GM19395 (cell line): ENCODE results near the gene IL25.
"Not testable (repeated sequence)": the region's sequence is repeated elsewhere in the genome, so short reads cannot be mapped to it uniquely, and the experiment has no call there.

ENCODE experiments used
- ATAC-seq: cut with Tn5 transposase; IDR thresholded peaks from one replicate; pipeline ENCODE4 v1.9.1; 2021; ENCODE audit warnings: mild to moderate bottlenecking, moderate library complexity; ENCODE audit not compliant: unreplicated experiment

The IL25 gene

DNA sequence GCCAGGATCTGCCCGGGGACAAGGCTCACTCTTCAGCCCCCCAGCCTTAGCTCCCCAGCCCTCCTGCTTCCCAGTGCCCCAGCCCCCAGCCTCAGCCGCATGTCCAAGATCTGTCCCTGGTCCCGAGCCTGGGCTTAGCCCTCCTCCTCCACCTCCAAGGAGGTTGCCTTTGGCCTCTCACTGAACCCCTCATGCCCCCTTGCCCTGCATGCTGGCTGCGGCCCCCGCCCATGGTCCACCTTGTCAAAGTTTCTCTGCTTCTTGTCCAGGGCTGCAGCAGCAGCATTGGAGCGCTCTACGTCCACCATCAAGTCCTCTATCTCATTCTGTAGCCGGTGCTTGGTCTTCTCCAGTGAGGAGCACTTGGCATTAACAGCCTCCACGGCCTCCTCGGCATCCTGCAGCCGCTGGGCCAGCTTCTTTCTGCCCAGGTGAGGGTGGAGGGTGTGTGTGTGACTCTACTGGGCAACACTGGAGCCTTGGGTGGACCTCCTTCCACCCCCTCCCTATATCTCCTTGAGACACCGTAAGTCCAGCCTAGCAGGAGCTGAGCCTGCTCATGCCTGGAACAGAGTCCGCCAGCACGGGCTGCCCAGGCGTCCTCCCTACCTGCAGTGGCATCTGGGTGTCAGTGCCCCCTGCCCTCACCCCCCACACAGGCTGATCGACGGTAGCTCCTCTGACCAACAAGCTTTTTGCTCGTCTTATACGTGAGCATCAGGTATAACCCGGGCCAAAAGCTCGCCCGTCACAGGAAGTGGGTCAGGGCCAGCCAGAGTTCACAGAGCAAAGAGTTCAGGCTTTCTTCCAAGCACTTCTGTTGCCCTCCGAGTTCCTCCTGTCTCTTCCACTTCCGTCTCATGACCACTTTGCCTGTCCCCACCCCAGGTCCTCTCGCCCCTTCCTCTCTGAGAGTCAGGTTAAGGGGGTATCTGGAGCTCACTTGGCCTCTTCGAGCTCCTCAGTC is 15.6 kb downstream of the IL25 start:
- ATAC-seq = no peak

DNA sequence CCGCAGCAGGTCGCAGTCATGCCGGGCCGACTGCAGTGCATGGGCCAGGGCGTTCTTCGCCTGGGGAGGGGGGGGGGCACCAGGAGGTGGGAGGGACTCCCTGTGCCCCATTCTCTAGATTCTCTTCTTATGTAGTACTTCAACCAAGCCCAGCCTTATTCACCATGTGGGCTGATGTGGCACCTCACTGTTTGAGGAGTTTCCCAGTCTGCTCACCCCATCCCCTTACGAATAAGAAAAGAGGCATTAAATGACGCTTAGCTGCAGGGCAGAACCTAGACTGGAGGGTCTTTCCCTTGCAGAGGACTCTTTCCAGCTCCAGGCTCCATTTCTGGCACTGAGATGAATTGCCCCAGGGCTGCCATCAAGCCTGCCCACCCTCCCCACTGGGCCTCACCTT is 16.4 kb downstream of the IL25 start:
- no peak for ATAC-seq

DNA sequence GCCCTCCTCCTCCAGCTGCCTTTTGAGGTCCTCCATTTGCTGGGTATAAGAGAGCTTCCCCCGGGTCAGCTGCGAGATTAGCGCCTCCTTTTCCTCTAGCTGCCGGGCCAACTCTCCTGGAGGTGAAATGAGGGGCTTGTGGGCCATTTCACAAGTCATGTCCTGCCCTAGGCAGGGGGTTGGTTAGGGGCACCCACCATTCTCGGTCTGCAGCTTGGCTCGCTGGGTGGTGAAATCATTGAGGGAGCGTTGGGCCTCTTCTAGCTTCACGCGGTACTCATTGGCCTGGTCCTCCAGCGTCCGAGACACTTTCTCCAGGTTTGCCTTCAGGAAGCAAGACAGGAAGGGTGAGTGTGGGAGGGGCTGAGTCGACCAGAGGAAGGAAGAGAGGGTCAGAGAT is 16.8 kb downstream of the IL25 start:
- ATAC-seq = no peak

DNA sequence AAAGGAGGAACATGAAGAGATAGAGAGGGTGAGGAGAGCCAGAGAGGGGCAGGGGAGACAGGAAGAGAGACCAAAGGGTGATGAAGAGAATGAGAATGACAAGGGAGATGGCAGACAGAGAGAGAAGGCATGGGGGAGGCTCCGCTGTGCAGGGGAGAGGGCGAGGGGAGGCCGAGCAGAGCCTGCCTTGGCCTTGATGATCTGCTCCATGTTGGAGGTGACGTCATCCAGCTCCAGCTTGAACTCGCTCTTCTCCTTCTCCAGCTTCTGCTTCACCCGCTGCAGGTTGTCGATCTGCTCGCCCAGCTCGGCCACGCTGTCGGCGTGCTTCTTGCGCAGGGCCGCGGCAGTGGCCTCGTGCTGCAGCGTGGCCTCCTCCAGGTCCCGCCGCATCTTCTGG is 17.3 kb downstream of the IL25 start:
- ATAC-seq = not testable (repeated sequence)

GRCh38 chr14:23392613-23393012 is 20.0 kb downstream of the IL25 start:
- ATAC-seq = no peak

GRCh38 chr14:23396126-23396525 is 23.5 kb downstream of the IL25 start:
- no peak for ATAC-seq

- ATAC-seq = no peak
These were observed 24.3 kb downstream of the IL25 start for GRCh38 chr14:23396781-23397407.

- ATAC-seq = no peak
These were observed 25.7 kb downstream of the IL25 start for GRCh38 chr14:23398348-23398747.

DNA sequence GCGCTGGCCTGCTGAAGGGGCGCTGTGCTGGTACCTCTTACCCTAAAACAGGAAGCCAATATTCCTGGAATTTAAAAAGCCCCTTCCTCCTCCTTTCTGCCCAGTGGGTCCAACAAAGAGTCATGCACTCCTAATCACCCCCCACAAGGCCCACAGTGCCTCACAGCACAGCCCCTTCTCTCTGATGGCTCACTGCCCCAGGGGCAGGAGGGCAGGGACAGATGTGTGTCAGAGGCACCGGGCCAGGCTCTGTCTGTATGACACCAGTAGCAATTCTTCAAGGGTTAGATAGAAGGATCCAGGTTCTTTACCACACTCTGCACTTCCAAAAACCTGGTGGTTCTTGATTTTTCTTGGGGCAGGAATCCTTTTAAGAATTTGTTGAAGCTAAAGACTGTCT is 26.5 kb downstream of the IL25 start:
- ATAC-seq = no peak

DNA sequence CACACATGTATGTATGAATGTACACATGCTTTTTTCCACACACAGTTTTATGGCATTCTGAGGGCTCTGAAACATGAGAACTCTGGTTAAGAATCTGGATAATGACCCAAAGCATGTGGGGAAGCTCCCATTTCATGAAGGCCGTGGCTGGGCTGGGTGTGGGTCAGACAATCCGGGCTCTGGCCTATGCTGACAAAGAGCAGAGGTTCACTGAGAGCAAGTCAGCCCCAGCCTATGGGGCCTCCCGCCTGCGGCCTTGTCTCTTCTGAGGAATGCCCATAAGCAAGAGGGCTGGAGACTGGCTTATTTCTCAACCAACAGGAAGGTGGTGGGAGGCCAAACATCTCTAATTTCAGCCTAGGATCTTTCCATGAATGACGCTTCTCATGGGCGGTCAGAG is 27.0 kb downstream of the IL25 start:
- ATAC-seq = no peak

DNA sequence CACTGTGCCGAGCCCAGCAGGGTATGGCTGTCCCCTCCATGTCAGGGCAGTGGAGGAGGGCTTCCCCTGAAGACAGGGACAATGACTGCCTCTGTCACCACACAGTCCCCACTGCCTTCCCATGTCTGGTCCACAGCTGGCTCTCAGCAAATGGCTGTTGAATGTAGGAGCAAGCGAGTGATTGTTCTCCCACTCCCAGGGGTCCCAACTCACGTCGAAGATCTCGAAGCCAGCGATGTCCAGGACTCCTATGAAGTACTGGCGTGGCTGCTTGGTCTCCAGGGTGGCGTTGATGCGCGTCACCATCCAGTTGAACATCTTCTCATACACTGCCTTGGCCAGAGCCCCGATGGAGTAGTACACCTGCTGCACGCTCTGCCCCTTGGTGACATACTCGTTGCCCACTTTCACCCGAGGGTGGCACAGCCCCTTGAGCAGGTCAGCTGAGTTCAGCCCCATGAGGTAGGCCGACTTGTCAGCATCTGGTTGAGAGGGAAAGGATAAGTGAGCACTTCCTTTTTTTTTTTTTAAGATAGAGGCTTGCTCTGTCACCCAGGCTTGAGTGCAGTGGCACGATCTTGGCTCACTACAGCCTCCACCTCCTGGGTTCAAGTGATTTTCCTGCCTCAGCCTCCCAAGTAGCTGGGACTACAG is 28.0 kb downstream of the IL25 start:
- not testable (repeated sequence) for ATAC-seq

DNA sequence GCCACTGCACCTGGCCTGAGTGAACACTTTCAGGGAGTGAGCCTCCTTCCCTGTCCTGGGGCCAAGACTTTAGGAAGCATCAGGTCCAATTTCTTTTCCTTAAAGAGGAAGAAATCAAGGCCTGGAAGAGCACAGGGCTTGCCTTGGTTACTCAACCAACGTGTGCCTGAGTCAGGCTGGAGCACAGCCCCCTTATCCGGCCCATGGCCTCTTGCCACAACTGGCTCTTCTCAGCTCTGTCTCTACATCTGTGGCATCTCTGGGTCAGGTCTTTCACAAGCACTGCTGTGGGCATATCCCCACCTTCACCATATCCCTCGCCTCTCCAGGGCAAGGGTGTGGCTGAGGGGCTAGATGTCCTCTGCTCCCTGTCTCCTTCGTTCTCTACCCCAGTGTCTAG is 28.7 kb downstream of the IL25 start:
- no peak for ATAC-seq

DNA sequence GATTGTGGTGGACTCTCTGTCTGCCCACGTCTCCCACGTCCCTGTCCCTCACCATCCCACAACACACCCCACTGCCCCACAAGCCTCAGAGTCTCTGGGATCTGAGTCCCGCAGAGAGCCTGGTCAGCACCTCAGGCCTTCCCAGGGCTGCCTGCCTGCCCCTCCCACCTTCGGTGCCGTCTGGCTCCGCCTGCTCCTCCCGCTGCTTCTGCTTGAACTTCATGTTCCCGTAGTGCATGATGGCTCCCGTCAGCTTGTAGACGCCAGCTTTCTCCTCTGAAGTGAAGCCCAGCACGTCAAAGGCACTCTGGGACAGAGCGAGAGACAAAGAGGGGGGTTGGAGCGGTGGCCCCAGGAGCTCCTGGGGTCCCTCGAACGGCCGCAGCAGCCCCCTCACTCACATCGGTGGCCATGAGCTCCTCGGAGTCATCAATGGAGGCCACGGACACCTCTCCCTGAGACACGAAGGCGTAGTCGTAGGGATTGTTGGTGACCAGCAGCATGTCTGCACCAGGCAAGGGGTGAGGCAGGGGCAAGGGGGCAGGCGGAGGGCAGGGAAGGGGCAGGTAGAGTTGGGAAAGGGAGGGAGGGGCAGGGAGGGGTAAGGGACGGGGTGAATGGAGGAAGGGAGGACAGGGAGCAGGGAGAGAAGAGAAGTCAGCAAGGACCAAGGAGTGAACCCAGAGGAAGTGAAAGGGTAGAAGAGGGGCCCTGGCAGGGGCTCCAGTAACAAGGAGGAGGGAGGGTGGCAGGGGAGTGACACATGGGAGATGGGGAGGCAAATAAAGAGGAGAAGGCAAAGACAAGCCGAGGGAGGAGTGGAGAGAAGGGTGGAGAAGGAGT is 29.9 kb downstream of the IL25 start:
- no peak for ATAC-seq

- ATAC-seq = no peak
These were observed 30.5 kb downstream of the IL25 start for GRCh38 chr14:23403139-23403438.

DNA sequence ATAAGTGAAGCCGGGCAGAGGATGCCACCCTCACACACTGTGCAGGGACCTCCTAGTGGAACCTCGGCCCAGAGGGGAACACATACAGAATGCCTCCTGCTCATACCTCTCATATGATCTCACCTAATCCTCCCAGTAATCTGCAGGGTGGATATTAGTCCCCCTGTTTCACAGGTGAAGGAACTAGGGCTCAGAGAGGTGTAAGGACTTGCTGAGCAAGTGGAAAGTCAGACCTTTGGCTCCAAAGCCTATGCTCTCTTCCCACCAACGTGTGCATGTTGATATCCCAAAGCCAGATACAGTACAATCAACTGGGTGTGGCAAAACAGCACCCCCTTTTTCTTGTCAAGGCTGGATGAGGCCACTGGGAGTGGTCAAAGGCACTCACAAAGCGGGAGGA is 31.3 kb downstream of the IL25 start:
- no peak for ATAC-seq

GRCh38 chr14:23404331-23404900 is 31.8 kb downstream of the IL25 start:
- ATAC-seq = no peak

DNA sequence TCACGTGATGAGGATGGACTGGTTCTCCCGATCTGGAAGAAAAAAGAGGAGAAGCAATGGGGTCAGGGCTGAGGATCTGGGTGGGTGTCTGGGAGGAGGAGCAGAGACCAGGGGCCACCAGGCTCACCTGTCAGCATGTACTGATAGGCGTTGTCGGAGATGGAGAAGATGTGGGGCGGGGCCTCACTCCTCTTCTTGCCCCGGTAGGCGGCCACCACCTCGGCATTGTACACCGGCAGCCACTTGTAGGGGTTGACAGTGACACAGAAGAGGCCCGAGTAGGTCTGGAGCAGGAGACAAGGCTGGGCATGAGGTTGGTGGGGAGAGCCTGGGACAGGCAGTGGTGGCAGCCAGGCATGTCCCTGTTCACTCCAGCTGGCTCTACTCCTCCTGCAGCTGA is 32.5 kb downstream of the IL25 start:
- no peak for ATAC-seq

GRCh38 chr14:23405516-23406025 is 33.0 kb downstream of the IL25 start:
- ATAC-seq = no peak

DNA sequence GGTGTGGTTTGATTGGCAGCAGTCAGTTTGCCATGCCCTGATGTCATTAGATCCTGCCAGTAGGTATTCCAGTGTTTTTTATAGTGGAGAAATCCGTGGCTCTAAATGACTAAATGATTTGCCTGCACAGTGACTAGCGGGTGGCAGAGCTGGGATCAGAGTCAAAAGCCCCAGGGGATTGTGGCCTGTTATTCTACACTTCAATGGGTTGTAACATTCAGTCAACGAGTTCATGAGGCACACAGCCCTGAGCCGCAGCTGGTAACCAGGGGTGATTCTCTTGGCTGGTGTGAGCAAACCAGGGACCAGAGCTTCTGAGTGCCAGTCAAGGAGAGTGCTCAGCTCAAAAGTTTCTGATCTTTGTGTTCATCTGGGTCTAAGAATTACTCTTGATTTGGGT is 33.6 kb downstream of the IL25 start:
- no peak for ATAC-seq

DNA sequence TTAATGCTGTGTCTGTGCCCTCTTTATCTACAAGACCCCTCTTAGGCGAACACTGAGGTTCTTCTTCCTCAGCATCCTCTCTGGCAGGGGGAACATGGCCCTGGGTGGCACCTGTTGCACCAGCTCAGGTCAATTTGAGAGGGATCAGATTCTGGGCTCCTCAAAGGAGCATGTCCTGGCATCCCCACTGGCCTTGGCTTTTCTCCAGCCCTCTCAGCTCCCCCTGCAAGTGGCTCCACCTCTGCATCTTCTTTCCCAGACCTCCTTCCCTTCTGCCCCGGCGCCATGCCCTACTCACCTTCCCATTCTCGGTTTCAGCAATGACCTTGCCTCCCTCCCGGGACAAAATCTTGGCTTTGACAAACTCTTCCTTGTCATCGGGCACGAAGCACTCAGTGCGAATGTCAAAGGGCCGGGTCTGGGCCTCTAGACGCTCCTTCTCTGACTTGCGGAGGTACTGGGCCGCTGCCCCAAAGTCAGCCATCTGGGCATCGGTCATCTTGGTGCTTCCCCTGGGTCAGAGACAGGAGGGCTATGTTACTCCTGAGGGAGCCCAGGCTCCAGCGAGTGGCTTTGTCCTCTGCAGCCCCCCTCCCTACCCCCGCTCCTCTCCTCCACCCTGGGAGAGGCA is 34.2 kb downstream of the IL25 start:
- no peak for ATAC-seq
